GM18517 (cell line): Measurements from ENCODE around the gene TPSAB1.

Experiments used
- ATAC-seq: cut with Tn5 transposase; IDR thresholded peaks from one replicate; pipeline ENCODE4 v1.9.1; 2021; ENCODE audit warnings: mild to moderate bottlenecking, moderate library complexity; ENCODE audit not compliant: unreplicated experiment

TPSAB1 gene

GRCh38 chr16:1281517-1281916, 41.0 kb downstream of the TPSAB1 start:
- ATAC-seq = no peak

GRCh38 chr16:1282324-1282973, 41.9 kb downstream of the TPSAB1 start:
- ATAC-seq = no peak

GRCh38 chr16:1283296-1283695, 42.8 kb downstream of the TPSAB1 start:
- no peak for ATAC-seq

- ATAC-seq = no peak
These were observed 43.6 kb downstream of the TPSAB1 start for GRCh38 chr16:1283996-1284616.

- no peak for ATAC-seq
These were observed 45.4 kb downstream of the TPSAB1 start for GRCh38 chr16:1285669-1286512.

DNA sequence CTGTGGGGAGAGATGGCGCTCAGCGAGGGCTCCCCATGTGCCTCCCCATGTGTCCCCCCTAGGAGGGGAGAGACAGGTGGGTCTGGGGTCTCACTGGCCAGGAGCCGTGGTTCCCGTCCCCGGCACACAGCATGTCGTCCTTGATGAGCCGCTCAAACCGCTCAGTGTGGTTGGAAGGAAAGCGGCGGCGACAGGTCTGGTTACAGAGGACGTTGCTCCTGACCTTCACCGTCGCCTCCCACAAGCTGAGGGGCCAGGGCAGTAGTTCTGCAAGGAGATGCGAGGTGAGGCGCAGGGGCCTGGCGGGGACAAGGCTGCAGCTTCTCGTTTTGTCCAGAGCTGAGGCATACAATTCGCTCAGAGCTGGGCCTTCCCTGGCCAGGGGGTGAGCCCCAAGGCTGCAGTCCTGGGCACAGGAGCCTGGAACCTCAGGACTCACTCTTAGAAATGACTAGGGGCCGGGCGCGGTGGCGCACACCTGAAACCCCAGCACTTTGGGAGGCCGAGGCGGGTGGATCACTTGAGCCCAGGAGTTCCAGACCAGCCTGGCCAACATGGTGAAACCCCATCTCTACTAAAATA, 46.1 kb downstream of the TPSAB1 start:
- no peak for ATAC-seq

DNA sequence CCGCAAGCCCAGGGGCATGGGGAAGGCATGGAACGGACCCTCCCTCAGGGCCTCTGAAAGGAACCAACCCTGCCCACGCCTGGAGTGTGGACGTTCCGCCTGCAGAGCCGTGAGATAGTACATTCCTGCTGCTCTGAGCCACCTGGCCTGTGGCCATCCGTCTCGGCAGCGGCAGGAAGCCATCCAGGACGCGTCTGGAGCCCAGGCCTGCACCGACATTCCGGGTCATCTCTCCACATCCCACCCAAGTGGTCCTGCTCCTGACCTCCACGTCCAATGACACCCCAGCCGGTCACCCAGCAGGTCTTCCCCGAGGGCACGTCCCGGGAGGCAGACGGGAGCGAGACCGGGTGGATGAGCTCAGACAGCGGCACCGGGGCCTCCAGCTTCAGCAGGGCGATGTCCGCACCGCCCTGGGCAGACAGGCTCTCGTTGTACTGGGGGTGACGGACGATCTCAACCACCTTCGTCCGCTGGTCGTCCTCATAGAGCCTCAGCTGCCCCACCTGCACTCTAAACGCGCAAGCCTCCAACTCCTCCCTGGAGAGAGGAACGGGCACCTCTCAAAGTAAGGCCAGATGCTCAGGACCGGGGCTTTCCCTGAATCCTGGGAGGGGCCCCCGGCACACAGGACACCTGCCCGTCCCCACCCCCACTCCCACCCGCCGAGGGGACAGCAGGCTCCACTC, 47.6 kb downstream of the TPSAB1 start:
- no peak for ATAC-seq

DNA sequence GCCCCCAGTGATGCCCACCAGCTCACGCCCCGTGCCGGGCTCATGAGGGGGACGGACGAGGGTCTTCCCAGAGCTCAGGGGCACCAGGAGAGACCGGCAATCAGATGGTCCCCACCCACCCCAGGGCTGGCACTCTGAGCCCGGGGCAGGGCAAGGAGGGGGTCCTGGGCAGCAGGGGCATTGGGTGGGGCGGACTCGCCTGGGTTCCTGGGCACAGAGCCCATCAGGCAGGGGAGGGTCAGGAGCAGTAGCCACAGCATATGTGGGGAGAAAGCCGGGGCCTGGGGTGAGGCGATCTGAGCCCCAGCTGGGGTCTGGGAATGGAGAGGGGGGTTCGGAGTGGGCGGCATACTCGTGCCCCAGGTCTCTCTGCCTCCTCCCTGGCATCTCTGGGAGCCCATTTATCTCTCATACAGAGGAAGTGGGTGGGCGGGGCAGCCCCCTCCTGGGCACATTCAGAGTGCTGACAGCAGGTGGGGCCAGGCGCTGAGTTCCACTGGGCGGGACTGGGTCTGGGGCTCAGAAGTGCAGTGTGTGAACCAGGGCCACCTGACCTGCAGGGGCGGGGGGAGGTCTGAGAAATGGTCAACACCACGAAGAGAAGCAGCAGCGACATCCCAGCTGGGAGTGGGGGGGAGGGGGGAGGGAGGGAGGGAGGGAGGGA, 48.4 kb downstream of the TPSAB1 start:
- no peak for ATAC-seq

- no peak for ATAC-seq
These were observed 49.0 kb downstream of the TPSAB1 start for GRCh38 chr16:1289477-1289866.

DNA sequence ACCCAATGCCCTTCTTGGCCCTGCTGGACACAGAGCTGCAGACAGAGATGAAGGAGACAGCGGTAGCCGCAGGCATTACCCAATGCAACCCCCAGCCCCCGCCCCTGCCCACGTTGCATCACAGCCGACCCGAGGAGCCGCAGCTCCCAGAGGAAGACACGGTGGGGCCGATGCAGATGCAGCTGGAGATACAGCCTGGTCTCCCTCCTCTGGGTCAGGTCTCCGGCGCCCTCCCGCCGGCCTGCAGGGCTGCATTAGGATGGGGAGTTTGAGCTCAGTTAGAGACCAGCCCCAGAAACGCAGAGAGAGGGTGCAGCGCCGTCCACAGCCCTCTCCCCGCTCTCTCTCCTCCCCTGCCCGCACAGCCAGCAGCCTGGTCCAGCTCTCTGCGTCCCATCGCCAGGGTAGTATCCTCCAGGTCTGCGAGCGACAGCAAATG, 49.6 kb downstream of the TPSAB1 start:
- no peak for ATAC-seq

GRCh38 chr16:1290860-1291575, 50.5 kb downstream of the TPSAB1 start:
- ATAC-seq = no peak

DNA sequence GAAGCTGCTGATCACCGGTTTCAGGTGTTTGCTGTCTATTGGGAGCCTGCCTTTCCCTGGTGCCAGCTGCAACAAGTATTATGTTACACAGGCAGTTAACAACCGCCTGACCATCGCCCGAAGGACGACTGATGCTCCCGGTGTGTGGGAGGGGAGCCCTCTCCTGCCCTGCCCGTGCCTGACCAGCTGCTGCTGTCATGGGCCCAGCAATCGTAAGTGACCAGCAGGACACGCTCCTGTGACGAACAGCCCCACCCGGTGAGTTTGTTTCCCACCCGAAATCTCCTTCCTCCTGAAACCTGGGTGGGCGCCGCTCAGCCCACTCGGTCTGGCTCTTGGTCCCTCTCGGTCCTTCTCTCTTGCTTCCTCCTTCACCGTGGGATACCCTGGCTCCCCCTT, 51.1 kb downstream of the TPSAB1 start:
- ATAC-seq = no peak
